Activated naive CD4-positive, alpha-beta T cell treated with anti-CD3 and anti-CD28 coated beads for 36 hours (primary cell): ENCODE measurements around the gene SYNGR3. TPM values are rescaled to one million over a fixed set of nuclear protein-coding genes. Genes with fewer than 3 reads are reported as not detected.

Experiments
- CTCF ChIA-PET: fragments of 350-600 bp; sonication (Branson Sonifier 250); formaldehyde crosslinking; loops from one replicate; lab custom pipeline; 2021; ENCODE audit warnings: antibody characterized with exemption; lab: Charles Lee
- DNase-seq: peaks from one replicate; pipeline ENCODE4 v3.0.0-alpha.2; 2020
- H3K27ac Mint-ChIP-seq: one replicate; pipeline ENCODE4 v1.8.0; 2021; ENCODE audit warnings: mild to moderate bottlenecking, mixed read lengths
- H3K27me3 Mint-ChIP-seq: one replicate; pipeline ENCODE4 v1.8.0; 2021; ENCODE audit warnings: low read depth, mixed read lengths
- H3K36me3 Mint-ChIP-seq: one replicate; pipeline ENCODE4 v1.8.0; 2021; ENCODE audit warnings: low read depth, mixed read lengths
- H3K4me1 Mint-ChIP-seq: one replicate; pipeline ENCODE4 v1.8.0; 2021; ENCODE audit warnings: low read depth, mixed read lengths
- H3K4me3 Mint-ChIP-seq: one replicate; pipeline ENCODE4 v1.8.0; 2021; ENCODE audit warnings: mild to moderate bottlenecking, moderate library complexity, mixed read lengths
- H3K9me3 Mint-ChIP-seq: one replicate; pipeline ENCODE4 v1.8.0; 2021; ENCODE audit warnings: mixed read lengths
- intact Hi-C: fragments of 100-400 bp; cut with micrococcal nuclease; formaldehyde crosslinking; loops from one replicate; pipeline ENCODE4 v1.15.1; 2023
- total RNA-seq, 2 experiments: library from RNA; stranded (reverse); gene quantifications; one replicate each; pipeline ENCODE4 v1.2.3, GENCODE V29; 2021

The SYNGR3 gene
- total RNA-seq, 2 experiments from 2014 or later = 5.7 to 7.2 TPM

GRCh38 chr16:1974157-1975070 is 15.4 kb upstream of the SYNGR3 start:
- Mint-ChIP-seq H3K4me1 (peaks cover 28% of the 10 kb centered on the region), H3K9me3 (no peaks in the 10 kb centered on the region), H3K27me3 (no peaks in the 10 kb centered on the region), H3K4me3 (peak overlapping the region; percentile 38), H3K27ac (no peak overlapping the region), H3K36me3 (peaks cover 33% of the 10 kb centered on the region)
- intact Hi-C loops = no loop called here
- DNase-seq = no peak
- CTCF ChIA-PET = no interaction called here

GRCh38 chr16:1975432-1976215 is 14.1 kb upstream of the SYNGR3 start:
- no peak overlapping the region for H3K4me3 Mint-ChIP-seq
- H3K4me1 Mint-ChIP-seq = peaks cover 24% of the 10 kb centered on the region
- H3K27ac Mint-ChIP-seq = no peak overlapping the region
- DNase-seq = no peak
- CTCF ChIA-PET = interaction anchor here (1.0 kb wide), 1 partner anchor 9 kb away, joined by 3 read pairs; no protein-coding TSS in a partner anchor
- intact Hi-C loops = no loop called here
- no peaks in the 10 kb centered on the region for H3K9me3 Mint-ChIP-seq
- peaks cover 34% of the 10 kb centered on the region for H3K36me3 Mint-ChIP-seq
- peaks cover 3% of the 10 kb centered on the region for H3K27me3 Mint-ChIP-seq

GRCh38 chr16:1976216-1976520 is 13.6 kb upstream of the SYNGR3 start:
- Mint-ChIP-seq H3K4me1 (peaks cover 19% of the 10 kb centered on the region), H3K36me3 (peaks cover 34% of the 10 kb centered on the region), H3K4me3 (no peak overlapping the region), H3K27ac (no peak overlapping the region), H3K27me3 (peaks cover 5% of the 10 kb centered on the region), H3K9me3 (no peaks in the 10 kb centered on the region)
- intact Hi-C loops = no loop called here
- CTCF ChIA-PET = no interaction called here
- DNase-seq = no peak

GRCh38 chr16:1976951-1977874 is 12.6 kb upstream of the SYNGR3 start:
- CTCF ChIA-PET = interaction anchor here (0.5 kb wide), 1 partner anchor 1626 kb away, joined by 3 read pairs; no protein-coding TSS in a partner anchor
- Mint-ChIP-seq H3K27me3 (peaks cover 12% of the 10 kb centered on the region), H3K36me3 (peaks cover 29% of the 10 kb centered on the region), H3K4me1 (peaks cover 10% of the 10 kb centered on the region), H3K9me3 (no peaks in the 10 kb centered on the region), H3K27ac (no peak overlapping the region), H3K4me3 (no peak overlapping the region)
- no peak for DNase-seq
- intact Hi-C loops = no loop called here

GRCh38 chr16:1977875-1978268 is 11.9 kb upstream of the SYNGR3 start:
- H3K27ac Mint-ChIP-seq = no peak overlapping the region
- peaks cover 7% of the 10 kb centered on the region for H3K4me1 Mint-ChIP-seq
- H3K9me3 Mint-ChIP-seq = no peaks in the 10 kb centered on the region
- CTCF ChIA-PET = no interaction called here
- H3K36me3 Mint-ChIP-seq = peaks cover 29% of the 10 kb centered on the region
- peaks cover 18% of the 10 kb centered on the region for H3K27me3 Mint-ChIP-seq
- DNase-seq = no peak
- intact Hi-C loops = no loop called here
- H3K4me3 Mint-ChIP-seq = no peak overlapping the region

- DNase-seq = no peak
- H3K4me3 Mint-ChIP-seq = no peak overlapping the region
- no peaks in the 10 kb centered on the region for H3K9me3 Mint-ChIP-seq
- peaks cover 22% of the 10 kb centered on the region for H3K27me3 Mint-ChIP-seq
- H3K4me1 Mint-ChIP-seq = peaks cover 2% of the 10 kb centered on the region
- no peak overlapping the region for H3K27ac Mint-ChIP-seq
- intact Hi-C loops = no loop called here
- peaks cover 29% of the 10 kb centered on the region for H3K36me3 Mint-ChIP-seq
- CTCF ChIA-PET = no interaction called here
Observed at GRCh38 chr16:1978476-1979120, 11.2 kb upstream of the SYNGR3 start.

GRCh38 chr16:1979271-1980029 is 10.3 kb upstream of the SYNGR3 start:
- intact Hi-C loops = no loop called here
- Mint-ChIP-seq H3K27ac (no peak overlapping the region), H3K4me3 (no peak overlapping the region), H3K27me3 (peaks cover 22% of the 10 kb centered on the region), H3K36me3 (peaks cover 24% of the 10 kb centered on the region), H3K9me3 (no peaks in the 10 kb centered on the region), H3K4me1 (peaks cover 2% of the 10 kb centered on the region)
- CTCF ChIA-PET = no interaction called here
- DNase-seq = no peak

GRCh38 chr16:1980030-1980769 is 9.6 kb upstream of the SYNGR3 start:
- CTCF ChIA-PET = no interaction called here

GRCh38 chr16:1980770-1981087 is 9.0 kb upstream of the SYNGR3 start:
- CTCF ChIA-PET = no interaction called here
- Mint-ChIP-seq H3K4me3 (no peak overlapping the region), H3K27ac (no peak overlapping the region), H3K36me3 (peaks cover 16% of the 10 kb centered on the region), H3K27me3 (peaks cover 22% of the 10 kb centered on the region), H3K4me1 (peaks cover 10% of the 10 kb centered on the region), H3K9me3 (no peaks in the 10 kb centered on the region)
- intact Hi-C loops = no loop called here
- DNase-seq = no peak

More at GRCh38 chr16:1980030-1980769, 9.6 kb upstream of the SYNGR3 start:
- intact Hi-C loops = no loop called here
- no peak for DNase-seq
- peaks cover 18% of the 10 kb centered on the region for H3K36me3 Mint-ChIP-seq
- no peak overlapping the region for H3K4me3 Mint-ChIP-seq
- no peaks in the 10 kb centered on the region for H3K9me3 Mint-ChIP-seq
- peaks cover 22% of the 10 kb centered on the region for H3K27me3 Mint-ChIP-seq
- no peak overlapping the region for H3K27ac Mint-ChIP-seq
- peaks cover 9% of the 10 kb centered on the region for H3K4me1 Mint-ChIP-seq

GRCh38 chr16:1981398-1981836 is 8.4 kb upstream of the SYNGR3 start, which contains the start of gene NOXO1:
TSS of gene NOXO1 (minus strand) at chr16:1981469. CDS start at chr16:1981179, 290 bp downstream.
- CTCF ChIA-PET = interaction anchor here (1.4 kb wide), 1 partner anchor 9 kb away, joined by 4 read pairs; no protein-coding TSS in a partner anchor

More at GRCh38 chr16:1981398-1981836, 8.4 kb upstream of the SYNGR3 start, which contains the start of gene NOXO1:
- intact Hi-C loops = no loop called here
- Mint-ChIP-seq H3K36me3 (peaks cover 12% of the 10 kb centered on the region), H3K27me3 (peaks cover 22% of the 10 kb centered on the region), H3K4me1 (peaks cover 10% of the 10 kb centered on the region), H3K9me3 (no peaks in the 10 kb centered on the region), H3K4me3 (no peak within 1 kb of the TSS), H3K27ac (no peak within 1 kb of the TSS)
- DNase-seq = no peak
